Mesendoderm (in vitro differentiated cells): ENCODE measurements around the gene OR8D2. TPM values are rescaled to one million over a fixed set of nuclear protein-coding genes. Genes with fewer than 3 reads are reported as not detected.

ENCODE experiments used
- DNase-seq: peaks from one replicate; pipeline ENCODE4 v3.0.0; 2013
- H2AK5ac ChIP-seq: 2 replicates; pipeline ENCODE4 v1.6.1; 2013; ENCODE audit warnings: low read length, inconsistent platforms
- H2BK120ac ChIP-seq: 2 replicates; pipeline ENCODE4 v1.6.1; 2013; ENCODE audit warnings: low read depth, mild to moderate bottlenecking, low read length, moderate library complexity, mixed read lengths
- H2BK15ac ChIP-seq: replicated peaks from 2 replicates; pipeline ENCODE4 v1.6.1; 2013; ENCODE audit warnings: low read depth, mild to moderate bottlenecking, moderate library complexity
- H2BK5ac ChIP-seq: 2 replicates; pipeline ENCODE4 v1.6.1; 2013; ENCODE audit warnings: low read length, inconsistent platforms
- H3K18ac ChIP-seq: 2 replicates; pipeline ENCODE4 v1.6.1; 2013; ENCODE audit warnings: mild to moderate bottlenecking, low read length, mixed read lengths
- H3K23ac ChIP-seq: one replicate; pipeline ENCODE4 v1.6.1; 2013; ENCODE audit warnings: low read length
- H3K27ac ChIP-seq: 2 replicates; pipeline ENCODE4 v1.5.1; 2013; ENCODE audit warnings: low read depth, mild to moderate bottlenecking, inconsistent platforms, low read length, moderate library complexity
- H3K27me3 ChIP-seq: 2 replicates; pipeline ENCODE4 v1.6.1; 2013; ENCODE audit warnings: low read length, control low read depth, mild to moderate bottlenecking, inconsistent platforms; ENCODE audit not compliant: insufficient read depth, poor library complexity
- H3K36me3 ChIP-seq: 2 replicates; pipeline ENCODE4 v1.6.1; 2013; ENCODE audit warnings: low read length, inconsistent platforms; ENCODE audit not compliant: control insufficient read depth, insufficient read depth
- H3K4ac ChIP-seq: one replicate; pipeline ENCODE4 v1.6.1; 2013; ENCODE audit warnings: low read depth, mild to moderate bottlenecking, low read length, moderate library complexity
- H3K4me1 ChIP-seq: 2 replicates; pipeline ENCODE4 v1.6.1; 2013; ENCODE audit warnings: low read depth, low read length, inconsistent platforms; ENCODE audit not compliant: control insufficient read depth
- H3K4me2 ChIP-seq: 2 replicates; pipeline ENCODE4 v1.6.1; 2013; ENCODE audit warnings: low read length
- H3K4me3 ChIP-seq: 2 replicates; pipeline ENCODE4 v1.5.1; 2013; ENCODE audit warnings: mild to moderate bottlenecking, low read length
- H3K56ac ChIP-seq: one replicate; pipeline ENCODE4 v1.6.1; 2013; ENCODE audit warnings: low read length
- H3K79me1 ChIP-seq: 2 replicates; pipeline ENCODE4 v1.6.1; 2013; ENCODE audit warnings: low read length, inconsistent platforms
- H3K79me2 ChIP-seq: 2 replicates; pipeline ENCODE4 v1.6.1; 2013; ENCODE audit warnings: mild to moderate bottlenecking, low read length; ENCODE audit not compliant: control insufficient read depth, insufficient read depth
- H3K9ac ChIP-seq: 2 replicates; pipeline ENCODE4 v1.6.1; 2013; ENCODE audit warnings: low read length, inconsistent platforms
- H4K5ac ChIP-seq: one replicate; pipeline ENCODE4 v1.6.1; 2013; ENCODE audit warnings: low read length
- H4K8ac ChIP-seq: one replicate; pipeline ENCODE4 v1.6.1; 2013; ENCODE audit warnings: low read depth, mild to moderate bottlenecking, control low read depth, low read length, moderate library complexity
- WGBS: extraction: QIAGEN DNeasy Blood & Tissue Kit; methylation state at CpG from one replicate; pipeline ENCODE4 v1.1.7; 2013; ENCODE audit warnings: low lambda C conversion rate, missing lambda C conversion rate; ENCODE audit not compliant: insufficient coverage; ENCODE audit errors: extremely low coverage; 5-methylcytosine and 5-hydroxymethylcytosine counted together
- polyA plus RNA-seq, 2 experiments: library from polyadenylated mRNA; stranded (reverse); fragments of 200-250 nt; gene quantifications; one replicate each; pipeline ENCODE4 v1.2.3, GENCODE V29; 2013

The OR8D2 gene, protein sequence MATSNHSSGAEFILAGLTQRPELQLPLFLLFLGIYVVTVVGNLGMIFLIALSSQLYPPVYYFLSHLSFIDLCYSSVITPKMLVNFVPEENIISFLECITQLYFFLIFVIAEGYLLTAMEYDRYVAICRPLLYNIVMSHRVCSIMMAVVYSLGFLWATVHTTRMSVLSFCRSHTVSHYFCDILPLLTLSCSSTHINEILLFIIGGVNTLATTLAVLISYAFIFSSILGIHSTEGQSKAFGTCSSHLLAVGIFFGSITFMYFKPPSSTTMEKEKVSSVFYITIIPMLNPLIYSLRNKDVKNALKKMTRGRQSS
- not detected for polyA plus RNA-seq (2013, experiment 1 of 2)
- not detected for polyA plus RNA-seq (2013, experiment 2 of 2)

DNA sequence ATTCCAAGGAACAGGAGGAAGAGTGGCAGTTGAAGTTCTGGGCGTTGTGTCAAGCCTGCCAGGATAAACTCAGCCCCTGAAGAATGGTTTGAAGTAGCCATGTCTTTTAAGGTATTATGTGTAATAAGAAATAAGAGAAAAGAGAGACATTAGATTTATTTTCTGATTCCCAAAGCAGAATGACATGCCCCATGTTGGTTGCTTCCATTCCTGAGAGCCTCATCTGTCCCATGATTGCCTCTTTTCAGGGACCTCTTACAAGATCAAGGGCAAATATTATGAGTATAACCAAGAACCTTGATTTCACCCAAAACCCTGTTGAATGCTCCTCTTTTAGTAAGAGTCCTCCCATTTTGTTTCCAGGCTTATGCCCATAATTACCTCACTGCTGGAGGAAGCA is at the start of gene OR8D2:
Gene OR8D2, minus strand, starts transcription at position 101 of the 400 bp plus-strand sequence. Its CDS starts 0 bp downstream, at position 101.
- H2BK5ac ChIP-seq = no peak within 1 kb of the TSS
- H4K5ac ChIP-seq = no peak within 1 kb of the TSS
- H3K27ac ChIP-seq = no peak within 1 kb of the TSS
- no peak within 1 kb of the TSS for H3K23ac ChIP-seq
- no peak within 1 kb of the TSS for H3K4ac ChIP-seq
- H3K27me3 ChIP-seq = no peaks in the 10 kb centered on the region
- no peak within 1 kb of the TSS for H3K56ac ChIP-seq
- no peak within 1 kb of the TSS for H2BK15ac ChIP-seq
- H3K4me3 ChIP-seq = no peak within 1 kb of the TSS
- no peak within 1 kb of the TSS for H3K9ac ChIP-seq
- DNase-seq = no peak
- no peaks in the 10 kb centered on the region for H3K36me3 ChIP-seq
- no peaks in the 10 kb centered on the region for H3K79me1 ChIP-seq
- H2AK5ac ChIP-seq = no peak within 1 kb of the TSS
- no peaks in the 10 kb centered on the region for H3K4me1 ChIP-seq
- no peak within 1 kb of the TSS for H3K4me2 ChIP-seq
- WGBS = no CpG with 5 or more reads among the region's 1 CpG
- no peak within 1 kb of the TSS for H2BK120ac ChIP-seq
- no peaks in the 10 kb centered on the region for H3K79me2 ChIP-seq
- H3K18ac ChIP-seq = no peak within 1 kb of the TSS
- H4K8ac ChIP-seq = no peak within 1 kb of the TSS

DNA sequence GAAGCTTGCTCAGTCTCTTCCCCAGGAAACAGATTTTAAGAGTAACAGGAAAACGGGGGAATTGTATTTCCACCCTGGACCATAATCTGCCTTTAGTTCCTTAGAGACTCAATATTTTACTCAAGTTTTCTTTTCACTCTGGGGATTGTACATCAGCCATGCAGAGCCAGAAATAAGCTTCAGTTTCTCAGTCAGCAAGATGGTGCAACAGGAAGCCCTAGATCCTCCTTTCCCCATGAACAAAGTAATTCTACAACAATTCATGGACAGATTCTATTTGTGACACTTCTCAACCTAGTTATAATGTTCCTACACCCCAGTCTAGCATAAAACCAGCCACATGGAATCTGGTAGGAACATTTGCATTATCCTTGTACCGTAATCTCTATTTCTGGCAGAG is 39.6 kb upstream of the OR8D2 start:
- Histone ChIP-seq H2BK5ac (no peak overlapping the region), H3K56ac (no peak overlapping the region), H3K4me3 (no peak overlapping the region), H3K18ac (no peak overlapping the region), H2BK15ac (no peak overlapping the region), H3K79me1 (no peaks in the 10 kb centered on the region), H2AK5ac (no peak overlapping the region), H3K27me3 (no peaks in the 10 kb centered on the region), H3K4me1 (no peaks in the 10 kb centered on the region), H2BK120ac (no peak overlapping the region), H3K9ac (no peak overlapping the region), H3K23ac (no peak overlapping the region), H3K4me2 (no peak overlapping the region), H3K27ac (no peak overlapping the region), H4K5ac (no peak overlapping the region), H4K8ac (no peak overlapping the region), H3K4ac (no peak overlapping the region), H3K36me3 (no peaks in the 10 kb centered on the region), H3K79me2 (no peaks in the 10 kb centered on the region)
- no CpG with 5 or more reads among the region's 2 CpGs for WGBS
- no peak for DNase-seq

DNA sequence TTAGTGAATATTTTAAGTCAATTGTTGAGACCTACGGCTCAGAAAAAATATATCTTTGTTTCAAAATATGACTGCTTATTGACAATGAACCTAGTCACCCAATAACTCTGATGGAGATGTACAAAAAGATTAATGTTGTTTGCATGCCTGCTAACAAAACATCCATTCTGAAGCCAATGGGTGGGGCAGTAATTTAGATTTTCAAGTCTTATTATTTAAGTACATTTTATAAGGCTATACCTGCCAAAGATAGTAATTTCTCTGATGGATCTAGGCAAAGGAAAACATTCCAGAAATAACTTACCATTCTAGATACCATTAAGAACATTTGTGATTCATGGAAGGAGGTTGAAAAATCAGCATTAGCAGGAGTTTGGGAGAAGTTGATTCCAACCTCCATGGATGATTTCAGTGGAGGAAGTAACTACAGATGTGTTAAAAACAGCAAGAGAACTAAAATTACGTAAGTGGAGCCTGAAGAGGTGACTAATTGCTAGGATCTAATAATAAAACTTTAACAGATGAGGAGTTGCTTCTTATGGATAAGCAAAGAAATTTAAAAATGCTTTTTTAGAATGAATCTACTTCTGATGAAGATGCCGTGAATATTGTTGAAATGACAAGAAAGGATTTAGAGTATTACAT is 26.4 kb upstream of the OR8D2 start:
- WGBS = no CpG with 5 or more reads among the region's 3 CpGs
- no peak overlapping the region for H3K56ac ChIP-seq

DNA sequence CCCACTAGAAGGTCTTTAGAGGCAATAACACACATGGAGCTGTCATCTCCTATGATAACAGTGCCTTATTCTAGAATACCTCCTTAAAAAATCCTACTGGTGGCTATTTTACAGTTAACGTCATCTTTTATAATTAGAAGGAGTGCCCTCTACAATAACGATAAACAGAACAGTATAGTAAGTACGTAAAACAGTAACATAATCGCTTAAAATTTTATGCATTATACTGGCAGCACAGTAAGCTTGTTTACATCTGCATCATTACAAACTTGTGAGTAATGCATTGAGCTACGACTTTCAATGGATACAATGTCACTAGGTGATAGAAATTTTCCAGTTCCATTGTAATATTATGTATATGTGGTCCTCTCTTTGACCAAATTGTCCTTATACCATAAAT is 24.3 kb upstream of the OR8D2 start:
- Histone ChIP-seq H3K4me3 (no peak overlapping the region), H3K36me3 (no peaks in the 10 kb centered on the region), H3K23ac (no peak overlapping the region), H4K5ac (no peak overlapping the region), H3K27ac (no peak overlapping the region), H3K18ac (no peak overlapping the region), H3K4me1 (no peaks in the 10 kb centered on the region), H2AK5ac (no peak overlapping the region), H3K79me2 (no peaks in the 10 kb centered on the region), H4K8ac (no peak overlapping the region), H3K79me1 (no peaks in the 10 kb centered on the region), H2BK15ac (no peak overlapping the region), H3K4ac (no peak overlapping the region), H3K9ac (no peak overlapping the region), H3K27me3 (no peaks in the 10 kb centered on the region), H2BK5ac (no peak overlapping the region), H2BK120ac (no peak overlapping the region), H3K4me2 (no peak overlapping the region), H3K56ac (no peak overlapping the region)
- DNase-seq = no peak
- no CpG with 5 or more reads among the region's 5 CpGs for WGBS

More for the DNA sequence above, 26.4 kb upstream of the OR8D2 start:
- no peak overlapping the region for H3K9ac ChIP-seq
- no peaks in the 10 kb centered on the region for H3K27me3 ChIP-seq
- H3K36me3 ChIP-seq = no peaks in the 10 kb centered on the region
- H3K4me1 ChIP-seq = no peaks in the 10 kb centered on the region
- no peak overlapping the region for H4K5ac ChIP-seq
- H2BK120ac ChIP-seq = no peak overlapping the region
- H2AK5ac ChIP-seq = no peak overlapping the region
- no peak overlapping the region for H3K18ac ChIP-seq
- no peak for DNase-seq
- H4K8ac ChIP-seq = no peak overlapping the region
- no peaks in the 10 kb centered on the region for H3K79me1 ChIP-seq
- H3K4ac ChIP-seq = no peak overlapping the region
- no peak overlapping the region for H2BK5ac ChIP-seq
- H3K23ac ChIP-seq = no peak overlapping the region
- H3K4me2 ChIP-seq = no peak overlapping the region
- no peak overlapping the region for H3K27ac ChIP-seq
- no peak overlapping the region for H2BK15ac ChIP-seq
- H3K4me3 ChIP-seq = no peak overlapping the region
- H3K79me2 ChIP-seq = no peaks in the 10 kb centered on the region

DNA sequence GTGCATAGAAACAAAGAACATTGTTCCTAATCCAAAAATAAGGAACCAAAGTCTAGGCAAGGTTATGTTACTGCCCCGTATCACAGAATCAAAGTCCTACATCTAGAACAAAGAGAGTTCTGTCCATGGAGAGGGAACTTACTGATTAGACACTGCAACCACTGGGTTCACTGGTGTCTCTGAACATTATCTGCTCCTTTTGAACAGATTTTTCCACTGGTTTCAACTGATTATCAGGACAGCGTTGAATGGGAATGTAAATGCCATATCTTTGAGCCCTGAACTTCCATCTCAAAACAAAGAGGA is 20.1 kb upstream of the OR8D2 start:
- Histone ChIP-seq H3K27ac (no peak overlapping the region), H2AK5ac (no peak overlapping the region), H3K18ac (no peak overlapping the region), H3K4me2 (no peak overlapping the region), H4K5ac (no peak overlapping the region), H3K36me3 (no peaks in the 10 kb centered on the region), H2BK120ac (no peak overlapping the region), H2BK15ac (no peak overlapping the region), H2BK5ac (no peak overlapping the region), H3K23ac (no peak overlapping the region), H3K27me3 (no peaks in the 10 kb centered on the region), H4K8ac (no peak overlapping the region), H3K4me1 (no peaks in the 10 kb centered on the region), H3K4me3 (no peak overlapping the region), H3K4ac (no peak overlapping the region), H3K79me2 (no peaks in the 10 kb centered on the region), H3K79me1 (no peaks in the 10 kb centered on the region), H3K56ac (no peak overlapping the region), H3K9ac (no peak overlapping the region)
- no CpG with 5 or more reads among the region's 2 CpGs for WGBS
- DNase-seq = no peak
